HG02970 (cell line): ENCODE measurements around the gene TRIM22.
"Not testable (repeated sequence)": the region's sequence is repeated elsewhere in the genome, so short reads cannot be mapped to it uniquely, and the experiment has no call there.

Experiments used
- ATAC-seq: cut with Tn5 transposase; IDR thresholded peaks from one replicate; pipeline ENCODE4 v1.9.1; 2021; ENCODE audit warnings: mild to moderate bottlenecking, moderate library complexity, moderate number of reproducible peaks; ENCODE audit not compliant: unreplicated experiment, low FRiP score

Gene TRIM22

DNA sequence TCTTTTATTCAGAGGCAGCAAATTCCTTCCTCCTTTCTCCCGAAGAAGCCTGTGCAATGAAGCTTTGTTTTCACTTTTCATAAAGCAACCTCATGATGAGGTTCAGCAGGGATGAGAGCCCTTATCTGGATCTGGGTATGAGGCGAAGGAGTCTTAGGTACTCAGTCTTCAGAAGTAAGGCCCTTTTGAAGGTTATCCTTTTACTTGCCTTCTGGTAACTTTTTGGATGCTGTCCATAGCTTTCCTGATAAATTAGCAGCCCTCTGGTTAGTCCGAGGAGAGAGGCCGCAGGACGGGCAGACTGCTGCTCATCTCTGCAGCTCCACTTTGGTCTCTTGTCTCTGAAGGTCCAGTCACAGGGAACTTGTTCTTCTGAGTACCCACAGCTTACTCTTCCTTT lies 1.1 kb downstream of the TRIM22 start:
- no peak for ATAC-seq

DNA sequence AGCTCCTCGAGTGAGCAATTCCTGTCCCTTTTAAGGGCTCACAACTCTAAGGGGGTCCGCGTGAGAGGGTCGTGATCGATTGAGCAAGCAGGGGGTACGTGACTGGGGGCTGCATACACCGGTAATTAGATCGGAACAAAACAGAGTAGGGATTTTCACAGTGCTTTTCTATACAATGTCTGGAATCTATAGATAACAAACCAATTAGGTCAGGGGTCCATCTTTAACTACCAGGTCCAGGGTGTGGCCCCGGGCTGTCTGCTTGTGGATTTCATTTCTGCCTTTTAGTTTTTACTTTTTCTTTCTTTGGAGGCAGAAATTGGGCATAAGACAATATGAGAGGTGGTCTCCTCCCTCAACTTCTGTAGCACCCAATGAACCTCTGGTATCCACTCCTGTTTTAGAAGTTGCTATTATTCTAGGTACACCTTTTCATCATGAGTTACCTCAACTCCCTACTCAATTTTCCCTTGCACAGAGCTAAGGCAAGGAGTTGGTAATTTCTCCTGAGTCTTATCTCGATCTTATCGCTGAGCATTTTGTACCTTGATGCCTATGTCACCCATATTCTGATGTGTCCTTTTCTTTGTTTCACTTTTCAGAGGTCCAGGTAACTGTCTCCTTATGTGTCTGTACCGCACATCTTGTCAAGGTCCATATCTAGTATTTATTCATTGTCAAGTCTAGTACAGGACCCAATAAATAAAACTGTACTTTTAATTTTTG lies 1.8 kb downstream of the TRIM22 start:
- ATAC-seq = not testable (repeated sequence)

DNA sequence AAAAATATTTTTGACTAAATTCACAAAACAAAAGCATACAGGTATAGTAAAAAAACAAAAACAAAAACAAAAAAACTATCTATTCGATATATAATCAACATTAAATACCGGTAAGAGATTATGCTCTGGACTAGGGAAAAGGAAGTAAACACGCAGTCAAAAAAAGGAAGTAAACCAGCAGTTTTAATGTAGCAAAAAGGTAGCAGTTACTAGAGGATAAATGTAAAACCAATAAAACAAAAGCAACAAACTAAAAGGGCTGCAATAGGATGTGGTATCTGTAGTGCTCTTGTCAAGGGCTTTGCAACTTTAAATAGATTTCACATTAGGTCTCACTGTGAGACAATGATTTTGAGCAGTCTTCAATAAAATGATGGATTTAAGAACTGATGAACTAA lies 2.4 kb downstream of the TRIM22 start:
- ATAC-seq = no peak

DNA sequence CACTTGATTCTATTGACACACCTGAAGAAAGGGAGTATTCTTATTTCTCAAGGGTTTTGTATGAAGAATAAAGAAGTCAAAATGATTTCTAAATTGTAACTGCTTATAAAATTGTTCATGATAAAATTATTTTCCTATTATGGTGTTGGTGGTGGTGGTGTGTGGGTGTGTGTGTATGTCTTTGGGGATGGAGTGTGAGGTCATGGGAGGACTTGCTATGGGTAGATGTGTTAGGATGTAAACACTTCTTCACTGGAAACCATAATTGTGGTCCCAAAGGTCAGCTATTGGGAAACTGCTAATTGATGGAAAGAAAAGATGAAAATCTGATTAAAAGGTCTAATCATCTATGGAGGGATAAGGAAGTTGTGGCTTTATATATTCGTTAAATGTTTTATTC lies 5.1 kb downstream of the TRIM22 start:
- no peak for ATAC-seq

DNA sequence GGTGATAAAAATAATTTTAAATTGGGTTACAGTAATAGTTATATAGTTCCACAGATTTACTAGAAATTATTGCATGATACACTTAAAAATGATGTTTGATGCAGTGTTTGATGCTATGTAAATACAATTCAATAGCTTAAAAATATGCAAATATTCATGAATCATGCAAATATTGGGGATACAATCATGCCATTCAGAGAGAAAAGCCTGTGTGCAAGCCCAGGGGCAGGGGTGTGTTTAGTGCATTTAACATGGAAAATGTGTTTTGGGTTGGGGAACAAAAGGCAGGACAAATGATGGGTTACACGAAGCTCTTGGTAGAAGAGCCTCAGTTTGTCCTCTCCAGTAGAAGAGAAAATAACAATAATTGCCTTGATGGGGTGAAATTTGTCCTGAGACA lies 6.0 kb downstream of the TRIM22 start:
- ATAC-seq = no peak

DNA sequence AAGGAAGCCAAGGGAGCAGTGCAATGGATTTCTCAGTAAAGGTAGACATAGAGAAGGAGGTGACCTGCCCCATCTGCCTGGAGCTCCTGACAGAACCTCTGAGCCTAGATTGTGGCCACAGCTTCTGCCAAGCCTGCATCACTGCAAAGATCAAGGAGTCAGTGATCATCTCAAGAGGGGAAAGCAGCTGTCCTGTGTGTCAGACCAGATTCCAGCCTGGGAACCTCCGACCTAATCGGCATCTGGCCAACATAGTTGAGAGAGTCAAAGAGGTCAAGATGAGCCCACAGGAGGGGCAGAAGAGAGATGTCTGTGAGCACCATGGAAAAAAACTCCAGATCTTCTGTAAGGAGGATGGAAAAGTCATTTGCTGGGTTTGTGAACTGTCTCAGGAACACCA lies 6.6 kb downstream of the TRIM22 start:
- no peak for ATAC-seq

DNA sequence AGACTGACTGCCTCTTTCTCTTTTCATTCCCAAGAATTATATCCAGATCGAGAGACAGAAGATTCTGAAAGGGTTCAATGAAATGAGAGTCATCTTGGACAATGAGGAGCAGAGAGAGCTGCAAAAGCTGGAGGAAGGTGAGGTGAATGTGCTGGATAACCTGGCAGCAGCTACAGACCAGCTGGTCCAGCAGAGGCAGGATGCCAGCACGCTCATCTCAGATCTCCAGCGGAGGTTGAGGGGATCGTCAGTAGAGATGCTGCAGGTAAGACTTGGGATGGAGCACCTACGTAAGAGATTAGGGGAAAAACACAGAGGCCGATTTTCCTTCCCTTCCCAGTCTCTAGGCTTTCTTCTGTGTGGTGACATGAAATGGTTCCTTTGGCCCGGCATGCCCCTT lies 8.7 kb downstream of the TRIM22 start:
- ATAC-seq = no peak

DNA sequence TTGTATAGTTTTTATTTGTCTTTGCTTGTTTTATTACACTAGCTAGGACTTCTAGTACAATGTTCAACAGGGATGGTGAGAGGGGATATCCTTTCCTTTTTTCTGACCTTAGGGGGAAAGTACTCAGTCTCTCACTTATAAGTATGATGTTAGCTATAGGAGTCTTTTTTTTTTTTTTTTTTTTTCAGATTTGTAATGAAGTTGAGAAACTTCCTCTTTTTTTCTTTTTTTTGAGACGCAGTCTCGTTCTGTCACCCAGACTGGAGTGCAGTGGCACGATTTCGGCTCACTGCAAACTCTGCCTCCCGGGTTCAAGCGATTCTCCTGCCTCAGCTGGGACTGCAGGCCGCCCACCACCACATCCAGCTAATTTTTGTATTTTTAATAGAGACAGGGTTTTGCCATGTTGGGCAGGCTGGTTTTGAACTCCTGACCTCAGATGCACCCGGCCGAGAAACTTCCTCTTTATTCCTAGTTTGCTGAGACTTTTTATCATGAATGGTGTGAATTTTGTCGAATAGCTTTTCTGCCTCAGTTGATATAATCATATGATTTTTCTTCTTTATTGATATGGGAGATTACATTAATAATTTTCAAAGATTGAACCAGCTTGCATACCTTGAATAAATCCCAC lies 10.9 kb downstream of the TRIM22 start:
- ATAC-seq = no peak

DNA sequence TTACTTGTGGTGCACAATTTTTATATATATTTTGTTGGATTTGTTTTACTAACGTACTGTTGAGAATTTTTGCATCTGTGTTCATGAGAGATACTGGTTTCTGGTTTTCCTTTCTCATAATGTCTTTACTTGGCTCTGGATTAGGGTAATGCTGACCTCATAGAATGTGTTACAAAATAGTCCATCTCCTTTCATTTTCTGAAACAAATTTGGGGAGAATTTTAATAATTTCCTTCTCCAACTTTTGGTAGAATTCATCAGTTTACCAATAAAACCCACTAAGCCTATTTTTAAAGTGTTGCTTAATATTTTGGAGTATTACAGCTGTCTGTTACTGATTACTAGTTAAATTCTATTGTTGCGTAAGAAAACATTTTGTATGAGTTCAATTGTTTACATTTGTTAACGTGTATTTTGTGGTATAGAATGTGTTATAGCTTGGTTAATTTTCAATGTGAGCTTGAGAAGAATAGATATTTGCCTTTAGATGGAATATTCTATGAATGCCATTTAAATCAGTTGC lies 11.5 kb downstream of the TRIM22 start:
- ATAC-seq = no peak

DNA sequence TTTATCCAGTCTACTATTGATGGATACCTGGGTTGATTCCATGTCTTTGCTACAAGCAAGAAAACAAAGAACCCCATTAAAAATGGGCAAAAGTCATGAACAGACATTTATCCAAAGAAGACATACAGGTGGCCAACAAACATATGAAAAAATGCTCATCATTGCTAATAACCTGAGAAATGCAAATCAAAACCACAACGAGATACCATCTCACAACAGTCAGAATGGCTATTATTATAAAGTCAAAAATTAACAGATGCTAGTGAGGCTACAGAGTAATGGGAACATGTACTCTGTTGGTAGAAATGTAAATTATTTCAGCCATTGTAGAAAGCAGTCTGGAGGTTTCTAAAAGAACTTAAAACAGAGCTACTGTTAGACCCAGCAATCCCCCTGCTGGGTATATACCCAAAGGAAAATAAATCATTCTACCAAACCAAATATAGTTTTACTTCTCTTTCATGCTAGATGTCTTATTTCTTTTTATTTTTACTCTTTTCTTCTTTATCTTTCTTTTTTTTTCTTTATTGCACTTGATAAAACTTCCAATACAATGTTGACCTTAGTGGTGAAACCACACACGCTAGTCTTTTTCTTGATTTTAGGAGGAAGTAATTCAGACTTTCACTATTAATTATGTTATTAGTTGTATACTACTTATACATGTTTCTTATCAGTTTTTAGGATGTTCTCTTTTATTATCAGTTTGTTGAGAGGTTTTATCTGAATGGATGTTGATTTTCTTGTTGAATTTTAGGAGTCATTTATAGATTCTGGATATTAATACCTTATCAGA lies 14.3 kb downstream of the TRIM22 start:
- ATAC-seq = peak; percentile 64

DNA sequence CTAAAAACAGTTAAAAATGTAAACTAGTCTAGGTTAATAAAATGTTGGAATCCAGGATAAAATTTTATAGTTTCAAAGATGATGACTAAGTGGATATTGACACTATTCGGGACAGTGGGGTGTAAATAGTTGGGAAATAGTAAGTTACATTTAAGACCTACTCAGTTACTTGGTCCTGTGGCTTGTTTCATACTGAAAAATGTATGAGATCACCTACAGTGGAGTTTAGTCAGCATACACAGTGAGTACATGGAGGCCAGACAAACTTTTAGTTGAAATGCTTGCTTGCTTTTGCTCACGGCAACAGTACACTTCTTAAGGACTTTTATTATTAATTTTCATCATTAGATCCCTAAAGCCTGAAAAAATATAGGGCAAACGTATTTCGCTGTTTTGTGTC lies 16.1 kb downstream of the TRIM22 start:
- no peak for ATAC-seq

DNA sequence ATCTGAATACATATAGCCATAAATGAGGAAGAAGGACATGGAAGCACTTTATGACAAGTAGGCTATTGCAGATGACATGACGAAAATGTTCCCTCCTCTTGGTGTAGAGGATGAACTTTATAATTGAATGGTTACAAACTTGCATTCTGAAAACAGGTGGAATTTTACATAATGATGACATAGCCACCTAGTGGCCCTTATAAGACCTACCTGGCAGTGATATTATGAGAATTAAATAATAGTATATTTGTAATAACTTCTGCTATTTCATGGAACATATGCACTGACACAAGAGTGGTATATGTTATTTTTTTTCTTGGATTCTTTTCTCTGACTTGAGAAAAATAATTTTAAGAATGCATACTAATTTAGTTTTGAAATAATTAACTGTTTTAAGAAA lies 22.9 kb downstream of the TRIM22 start:
- no peak for ATAC-seq

DNA sequence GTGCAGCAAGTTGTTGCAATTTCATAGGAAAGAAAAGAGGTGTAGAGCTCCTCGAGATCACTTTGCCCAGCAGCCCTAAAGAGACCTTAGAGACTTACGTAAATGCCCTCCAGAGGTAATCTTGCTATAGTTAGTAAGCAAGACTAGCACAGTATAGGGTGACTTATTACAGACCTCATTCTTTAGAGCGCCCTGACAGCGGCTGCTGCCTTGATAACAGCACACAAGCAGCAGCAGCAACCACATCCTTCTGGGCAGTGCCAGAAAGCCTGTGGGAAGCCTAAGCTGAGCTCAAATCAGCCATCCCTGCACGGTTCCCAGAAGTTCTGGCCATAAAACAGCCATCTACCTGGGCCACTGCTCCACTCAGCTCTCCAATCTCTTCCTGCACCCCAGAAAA lies 24.1 kb downstream of the TRIM22 start:
- ATAC-seq = no peak

DNA sequence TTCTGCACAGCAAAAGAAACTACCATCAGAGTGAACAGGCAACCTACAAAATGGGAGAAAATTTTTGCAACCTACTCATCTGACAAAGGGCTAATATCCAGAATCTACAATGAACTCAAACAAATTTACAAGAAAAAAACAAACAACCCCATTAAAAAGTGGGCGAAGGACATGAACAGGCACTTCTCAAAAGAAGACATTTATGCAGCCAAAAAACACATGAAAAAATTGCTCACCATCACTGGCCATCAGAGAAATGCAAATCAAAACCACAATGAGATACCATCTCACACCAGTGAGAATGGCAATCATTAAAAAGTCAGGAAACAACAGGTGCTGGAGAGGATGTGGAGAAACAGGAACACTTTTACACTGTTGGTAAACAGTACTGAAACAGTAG lies 26.9 kb downstream of the TRIM22 start:
- not testable (repeated sequence) for ATAC-seq

DNA sequence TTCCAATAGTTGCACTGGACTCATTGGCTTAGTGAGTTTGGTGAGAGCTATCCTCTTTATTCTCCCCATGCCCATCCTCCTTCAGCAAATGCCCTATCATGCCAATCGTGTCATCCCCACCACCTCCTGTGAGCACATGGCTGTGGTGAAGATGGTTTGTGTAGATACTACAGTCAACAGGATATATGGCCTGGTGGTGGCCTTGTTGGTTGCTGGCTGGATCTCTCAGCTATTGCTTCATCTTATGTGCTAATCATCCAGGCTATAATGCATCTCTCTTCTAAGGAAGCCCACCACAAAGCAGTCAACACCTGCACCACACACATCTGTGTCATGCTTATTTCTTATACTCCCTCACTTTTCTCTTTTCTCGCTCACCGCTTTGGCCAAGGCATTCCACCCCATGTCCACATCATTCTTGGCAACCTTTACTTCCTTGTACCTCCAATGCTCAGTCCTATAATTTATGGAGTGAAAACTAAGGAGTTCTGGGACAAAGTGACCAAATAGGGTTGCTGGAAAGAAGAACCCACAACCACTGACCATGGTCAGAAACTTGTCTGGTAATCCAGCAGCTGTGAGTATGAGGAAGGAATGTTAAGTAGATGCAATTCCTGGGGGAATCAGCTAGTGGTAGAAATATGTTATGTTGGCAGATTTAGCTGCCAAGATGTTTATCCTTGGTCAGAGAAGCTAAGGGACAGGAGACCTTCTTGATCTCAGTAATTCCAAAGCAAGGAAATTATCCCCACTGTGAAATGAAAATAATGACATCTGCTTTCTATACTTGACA lies 30.3 kb downstream of the TRIM22 start:
- no peak for ATAC-seq

DNA sequence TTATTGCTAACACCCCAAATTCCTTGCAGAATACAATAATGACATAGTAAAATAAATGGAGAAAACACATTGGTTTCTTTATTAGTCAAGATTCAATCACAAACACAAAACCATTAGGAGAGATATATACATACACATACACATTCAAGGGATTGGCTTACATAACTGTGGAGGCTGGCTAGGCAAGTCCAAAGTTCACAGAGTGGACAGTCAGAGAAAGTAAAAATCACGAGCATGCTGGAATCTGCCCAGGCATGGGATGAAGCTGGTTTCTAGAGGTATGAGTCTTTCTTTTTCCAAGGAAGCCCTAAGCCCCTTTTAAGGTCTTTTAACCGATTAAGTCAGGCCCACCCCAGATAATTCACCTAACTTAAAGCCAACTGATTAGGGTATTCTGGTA lies 33.0 kb downstream of the TRIM22 start:
- ATAC-seq = no peak

DNA sequence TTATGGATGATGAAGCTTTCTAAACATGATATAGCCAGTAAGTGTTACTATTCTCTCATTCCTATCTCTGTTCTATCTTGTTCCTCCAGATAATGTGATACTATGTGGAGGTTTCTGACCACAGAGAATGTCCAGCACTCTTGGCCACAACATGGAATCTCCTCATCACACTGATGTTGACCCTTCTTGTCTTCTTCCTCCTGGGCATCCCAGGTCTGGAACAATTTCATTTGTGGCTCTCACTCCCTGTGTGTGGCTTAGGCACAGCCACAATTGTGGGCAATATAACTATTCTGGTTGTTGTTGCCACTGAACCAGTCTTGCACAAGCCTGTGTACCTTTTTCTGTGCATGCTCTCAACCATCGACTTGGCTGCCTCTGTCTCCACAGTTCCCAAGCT lies 36.8 kb downstream of the TRIM22 start:
- no peak for ATAC-seq

DNA sequence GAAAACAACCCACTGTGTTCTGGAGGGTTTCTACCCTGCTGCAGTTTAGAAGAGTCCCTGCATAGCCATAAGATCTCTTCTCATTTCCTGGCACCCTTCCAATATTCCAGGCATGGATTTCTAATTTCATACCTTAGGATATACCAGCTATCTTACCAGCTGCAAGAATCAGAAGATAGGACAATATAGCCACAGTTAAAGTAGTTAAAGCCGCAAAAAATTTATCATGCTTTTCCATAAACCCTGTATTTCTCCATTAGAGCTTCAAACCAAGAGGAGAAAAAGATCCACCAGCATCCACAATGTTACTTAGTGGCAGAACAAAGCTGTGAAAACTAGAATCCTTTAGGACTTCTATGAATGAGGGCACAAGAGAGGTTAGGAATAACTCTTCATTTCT lies 38.1 kb downstream of the TRIM22 start:
- no peak for ATAC-seq

DNA sequence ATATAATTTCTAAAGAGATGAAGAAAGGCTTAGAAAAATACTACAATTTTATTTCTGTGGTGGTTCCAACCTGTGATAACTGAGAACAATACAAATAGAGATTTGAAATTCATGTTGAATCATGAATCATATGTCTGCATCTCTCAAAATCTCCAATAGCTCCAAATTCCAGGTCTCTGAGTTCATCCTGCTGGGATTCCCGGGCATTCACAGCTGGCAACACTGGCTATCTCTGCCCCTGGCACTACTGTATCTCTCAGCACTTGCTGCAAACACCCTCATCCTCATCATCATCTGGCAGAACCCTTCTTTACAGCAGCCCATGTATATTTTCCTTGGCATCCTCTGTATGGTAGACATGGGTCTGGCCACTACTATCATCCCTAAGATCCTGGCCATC lies 46.8 kb downstream of the TRIM22 start, which contains the start of gene OR56B1:
Gene OR56B1 (plus strand): TSS at position 53 of the 400 bp plus-strand sequence. CDS start 69 bp downstream, at position 122.
- no peak for ATAC-seq

DNA sequence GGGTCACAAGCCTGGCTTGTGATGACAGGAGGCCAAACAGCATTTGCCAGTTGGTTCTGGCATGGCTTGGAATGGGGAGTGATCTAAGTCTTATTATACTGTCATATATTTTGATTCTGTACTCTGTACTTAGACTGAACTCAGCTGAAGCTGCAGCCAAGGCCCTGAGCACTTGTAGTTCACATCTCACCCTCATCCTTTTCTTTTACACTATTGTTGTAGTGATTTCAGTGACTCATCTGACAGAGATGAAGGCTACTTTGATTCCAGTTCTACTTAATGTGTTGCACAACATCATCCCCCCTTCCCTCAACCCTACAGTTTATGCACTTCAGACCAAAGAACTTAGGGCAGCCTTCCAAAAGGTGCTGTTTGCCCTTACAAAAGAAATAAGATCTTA lies 47.5 kb downstream of the TRIM22 start:
- no peak for ATAC-seq
